ENCODE results near the gene HCRTR1.

Gene HCRTR1

GRCh38 chr1:31615414-31615813, 2.1 kb upstream of the HCRTR1 start:
- no peaks in the 10 kb centered on the region for H3K9me3 ChIP-seq (ENCODE audit: low read length)
- H3K9ac ChIP-seq (ENCODE audit: low read length) = no peak overlapping the region
- no peak overlapping the region for H3K27ac ChIP-seq (ENCODE audit: low read depth, low read length)
- no peak overlapping the region for H3K4me3 ChIP-seq (ENCODE audit: low read depth in 1 of 2, low read length in 2 of 2)
- H3K27me3 ChIP-seq (ENCODE audit: control insufficient read depth in 1 of 2, insufficient read depth in 2 of 2, low read length in 2 of 2) = peaks cover 0 to 31% of the 10 kb centered on the region in 2 donors
- H3K4me1 ChIP-seq (ENCODE audit: insufficient read depth, low read length) = no peaks in the 10 kb centered on the region
- H3K36me3 ChIP-seq (ENCODE audit: insufficient read depth, low read length) = no peaks in the 10 kb centered on the region

- H3K4me1 ChIP-seq (ENCODE audit: insufficient read depth, low read length) = no peaks in the 10 kb centered on the region
- no peak overlapping the region for H3K9ac ChIP-seq (ENCODE audit: low read length)
- no peaks in the 10 kb centered on the region for H3K9me3 ChIP-seq (ENCODE audit: low read length)
- no peaks in the 10 kb centered on the region for H3K36me3 ChIP-seq (ENCODE audit: insufficient read depth, low read length)
- H3K27me3 ChIP-seq (ENCODE audit: control insufficient read depth in 1 of 2, insufficient read depth in 2 of 2, low read length in 2 of 2) = peaks cover 0 to 31% of the 10 kb centered on the region in 2 donors
- no peak overlapping the region for H3K27ac ChIP-seq (ENCODE audit: low read depth, low read length)
- H3K4me3 ChIP-seq (ENCODE audit: low read depth in 1 of 2, low read length in 2 of 2) = no peak overlapping the region
Measured at GRCh38 chr1:31615939-31616338, 1.6 kb upstream of the HCRTR1 start.

GRCh38 chr1:31617916-31618746, 642 bp downstream of the HCRTR1 start:
- Histone ChIP-seq H3K9me3 (ENCODE audit: low read length) (no peaks in the 10 kb centered on the region), H3K4me1 (ENCODE audit: insufficient read depth, low read length) (no peaks in the 10 kb centered on the region), H3K27me3 (ENCODE audit: control insufficient read depth in 1 of 2, insufficient read depth in 2 of 2, low read length in 2 of 2) (peaks cover 0 to 31% of the 10 kb centered on the region in 2 donors), H3K27ac (ENCODE audit: low read depth, low read length) (no peak overlapping the region), H3K9ac (ENCODE audit: low read length) (no peak overlapping the region), H3K36me3 (ENCODE audit: insufficient read depth, low read length) (no peaks in the 10 kb centered on the region), H3K4me3 (ENCODE audit: low read depth in 1 of 2, low read length in 2 of 2) (peak overlapping the region; percentile 37 to 50)

GRCh38 chr1:31618916-31619846, 1.7 kb downstream of the HCRTR1 start:
- no peaks in the 10 kb centered on the region for H3K36me3 ChIP-seq (ENCODE audit: insufficient read depth, low read length)
- no peaks in the 10 kb centered on the region for H3K4me1 ChIP-seq (ENCODE audit: insufficient read depth, low read length)
- H3K4me3 ChIP-seq (ENCODE audit: low read depth in 1 of 2, low read length in 2 of 2) = no peak overlapping the region
- no peaks in the 10 kb centered on the region for H3K9me3 ChIP-seq (ENCODE audit: low read length)
- H3K27ac ChIP-seq (ENCODE audit: low read depth, low read length) = no peak overlapping the region
- H3K9ac ChIP-seq (ENCODE audit: low read length) = no peak overlapping the region
- H3K27me3 ChIP-seq (ENCODE audit: control insufficient read depth in 1 of 2, insufficient read depth in 2 of 2, low read length in 2 of 2) = peaks cover 0 to 31% of the 10 kb centered on the region in 2 donors

GRCh38 chr1:31620631-31621497, 3.4 kb downstream of the HCRTR1 start:
- no peaks in the 10 kb centered on the region for H3K9me3 ChIP-seq (ENCODE audit: low read length)

GRCh38 chr1:31621498-31621820, 4.0 kb downstream of the HCRTR1 start:
- H3K27me3 ChIP-seq (ENCODE audit: control insufficient read depth in 1 of 2, insufficient read depth in 2 of 2, low read length in 2 of 2) = peaks cover 0 to 29% of the 10 kb centered on the region in 2 donors
- no peak overlapping the region for H3K9ac ChIP-seq (ENCODE audit: low read length)

More at GRCh38 chr1:31620631-31621497, 3.4 kb downstream of the HCRTR1 start:
- Histone ChIP-seq H3K9ac (ENCODE audit: low read length) (no peak overlapping the region), H3K27ac (ENCODE audit: low read depth, low read length) (no peak overlapping the region), H3K36me3 (ENCODE audit: insufficient read depth, low read length) (no peaks in the 10 kb centered on the region), H3K4me3 (ENCODE audit: low read depth in 1 of 2, low read length in 2 of 2) (no peak overlapping the region), H3K27me3 (ENCODE audit: control insufficient read depth in 1 of 2, insufficient read depth in 2 of 2, low read length in 2 of 2) (peaks cover 0 to 31% of the 10 kb centered on the region in 2 donors), H3K4me1 (ENCODE audit: insufficient read depth, low read length) (no peaks in the 10 kb centered on the region)

GRCh38 chr1:31621847-31622730, 4.6 kb downstream of the HCRTR1 start:
- Histone ChIP-seq H3K4me3 (ENCODE audit: low read depth in 1 of 2, low read length in 2 of 2) (no peak overlapping the region), H3K4me1 (ENCODE audit: insufficient read depth, low read length) (peaks cover 5% of the 10 kb centered on the region), H3K9ac (ENCODE audit: low read length) (no peak overlapping the region), H3K36me3 (ENCODE audit: insufficient read depth, low read length) (peaks cover under 1% of the 10 kb centered on the region), H3K27me3 (ENCODE audit: control insufficient read depth in 1 of 2, insufficient read depth in 2 of 2, low read length in 2 of 2) (peaks cover 0 to 23% of the 10 kb centered on the region in 2 donors), H3K27ac (ENCODE audit: low read depth, low read length) (no peak overlapping the region), H3K9me3 (ENCODE audit: low read length) (no peaks in the 10 kb centered on the region)

More at GRCh38 chr1:31621498-31621820, 4.0 kb downstream of the HCRTR1 start:
- Histone ChIP-seq H3K36me3 (ENCODE audit: insufficient read depth, low read length) (no peaks in the 10 kb centered on the region), H3K4me3 (ENCODE audit: low read depth in 1 of 2, low read length in 2 of 2) (no peak overlapping the region), H3K9me3 (ENCODE audit: low read length) (no peaks in the 10 kb centered on the region), H3K4me1 (ENCODE audit: insufficient read depth, low read length) (no peaks in the 10 kb centered on the region), H3K27ac (ENCODE audit: low read depth, low read length) (no peak overlapping the region)

- Histone ChIP-seq H3K27me3 (ENCODE audit: control insufficient read depth in 1 of 2, insufficient read depth in 2 of 2, low read length in 2 of 2) (peaks cover 0 to 10% of the 10 kb centered on the region in 2 donors), H3K27ac (ENCODE audit: low read depth, low read length) (no peak overlapping the region), H3K9ac (ENCODE audit: low read length) (no peak overlapping the region), H3K9me3 (ENCODE audit: low read length) (no peaks in the 10 kb centered on the region), H3K36me3 (ENCODE audit: insufficient read depth, low read length) (peaks cover 10% of the 10 kb centered on the region), H3K4me3 (ENCODE audit: low read depth in 1 of 2, low read length in 2 of 2) (no peak overlapping the region), H3K4me1 (ENCODE audit: insufficient read depth, low read length) (peaks cover 14% of the 10 kb centered on the region)
Measured at GRCh38 chr1:31623365-31623764, 5.9 kb downstream of the HCRTR1 start.

GRCh38 chr1:31624309-31624708, 6.8 kb downstream of the HCRTR1 start:
- Histone ChIP-seq H3K4me1 (ENCODE audit: insufficient read depth, low read length) (peaks cover 14% of the 10 kb centered on the region), H3K4me3 (ENCODE audit: low read depth in 1 of 2, low read length in 2 of 2) (no peak overlapping the region), H3K9me3 (ENCODE audit: low read length) (no peaks in the 10 kb centered on the region), H3K27ac (ENCODE audit: low read depth, low read length) (no peak overlapping the region), H3K27me3 (ENCODE audit: control insufficient read depth in 1 of 2, insufficient read depth in 2 of 2, low read length in 2 of 2) (peaks cover 0 to 3% of the 10 kb centered on the region in 2 donors), H3K9ac (ENCODE audit: low read length) (no peak overlapping the region), H3K36me3 (ENCODE audit: insufficient read depth, low read length) (peaks cover 20% of the 10 kb centered on the region)

GRCh38 chr1:31624731-31625514, 7.4 kb downstream of the HCRTR1 start:
- no peak overlapping the region for H3K27ac ChIP-seq (ENCODE audit: low read depth, low read length)
- peaks cover 26% of the 10 kb centered on the region for H3K36me3 ChIP-seq (ENCODE audit: insufficient read depth, low read length)

More at GRCh38 chr1:31624731-31625514, 7.4 kb downstream of the HCRTR1 start:
- Histone ChIP-seq H3K9me3 (ENCODE audit: low read length) (no peaks in the 10 kb centered on the region), H3K4me3 (ENCODE audit: low read depth in 1 of 2, low read length in 2 of 2) (no peak overlapping the region), H3K4me1 (ENCODE audit: insufficient read depth, low read length) (peaks cover 14% of the 10 kb centered on the region), H3K9ac (ENCODE audit: low read length) (no peak overlapping the region), H3K27me3 (ENCODE audit: control insufficient read depth in 1 of 2, insufficient read depth in 2 of 2, low read length in 2 of 2) (no peaks in the 10 kb centered on the region)

All from muscle layer of colon (tissue), 2 donors.